Mesenchymal stem cell (in vitro differentiated cells and primary cell): ENCODE results near the gene SLC27A3.
A peak's percentile ranks its signal among the peaks of the same experiment; 100 is the strongest.
"Not testable (repeated sequence)": the region's sequence is repeated elsewhere in the genome, so short reads cannot be mapped to it uniquely, and the experiment has no call there.

Experiments used
- DNase-seq: peaks from one replicate; pipeline ENCODE4 v3.0.0-alpha.2; 2013
- H2AFZ ChIP-seq: one replicate; pipeline ENCODE4 v1.6.1; 2013; ENCODE audit warnings: low read depth, mild to moderate bottlenecking, control low read depth, inconsistent platforms, low read length, moderate library complexity
- H2AK5ac ChIP-seq: 2 replicates; pipeline ENCODE4 v1.6.1; 2013; ENCODE audit warnings: low read length, moderate library complexity, mild to moderate bottlenecking, inconsistent platforms; ENCODE audit not compliant: severe bottlenecking
- H2BK120ac ChIP-seq: one replicate; pipeline ENCODE4 v1.6.1; 2013; ENCODE audit warnings: low read depth, mild to moderate bottlenecking, inconsistent platforms, low read length, moderate library complexity
- H2BK12ac ChIP-seq, 2 experiments: one replicate each; pipeline ENCODE4 v1.6.1; 2013; ENCODE audit warnings: inconsistent platforms in 2 of 2, low read length in 2 of 2, mild to moderate bottlenecking in 2 of 2, moderate library complexity in 2 of 2, control low read depth in 1 of 2
- H2BK15ac ChIP-seq: one replicate; pipeline ENCODE4 v1.6.1; 2013; ENCODE audit warnings: mild to moderate bottlenecking, low read depth, inconsistent platforms; ENCODE audit not compliant: poor library complexity, severe bottlenecking
- H2BK5ac ChIP-seq: 2 replicates; pipeline ENCODE4 v1.6.1; 2013; ENCODE audit warnings: low read depth, mild to moderate bottlenecking, low read length, control low read depth, inconsistent platforms; ENCODE audit not compliant: poor library complexity, severe bottlenecking
- H3K14ac ChIP-seq, 2 experiments: one replicate each; pipeline ENCODE4 v1.6.1; 2013; ENCODE audit warnings: inconsistent platforms in 2 of 2, low read length in 2 of 2, control low read depth in 1 of 2, mild to moderate bottlenecking in 1 of 2, moderate library complexity in 1 of 2
- H3K18ac ChIP-seq, 2 experiments: one replicate each; pipeline ENCODE4 v1.6.1; 2013; ENCODE audit warnings: inconsistent platforms in 2 of 2, low read length in 2 of 2, control low read depth in 1 of 2, low read depth in 1 of 2, mild to moderate bottlenecking in 1 of 2
- H3K23ac ChIP-seq, 2 experiments: one replicate each; pipeline ENCODE4 v1.6.1; 2013; ENCODE audit warnings: inconsistent platforms in 2 of 2, low read length in 2 of 2, mild to moderate bottlenecking in 2 of 2, moderate library complexity in 2 of 2, control low read depth in 1 of 2
- H3K27ac ChIP-seq: 2 replicates; pipeline ENCODE4 v1.5.1; 2013; ENCODE audit warnings: mild to moderate bottlenecking, moderate library complexity, low read length, control low read depth, inconsistent platforms; ENCODE audit not compliant: poor library complexity, severe bottlenecking
- H3K27me3 ChIP-seq, 2 experiments: 2 replicates each; pipeline versions ENCODE4 v1.6.1 to v1.7.0; 2013; ENCODE audit warnings: low read length in 2 of 2, mild to moderate bottlenecking in 2 of 2, moderate library complexity in 2 of 2, control low read depth in 1 of 2, inconsistent platforms in 1 of 2; ENCODE audit not compliant: control insufficient read depth in 1 of 2, insufficient read depth in 1 of 2
- H3K36me3 ChIP-seq, 2 experiments: 2 replicates each; pipeline versions ENCODE4 v1.6.1 to v1.7.0; 2013; ENCODE audit warnings: low read length in 2 of 2, control low read depth in 1 of 2, inconsistent platforms in 1 of 2, low read depth in 1 of 2, mild to moderate bottlenecking in 1 of 2; ENCODE audit not compliant: insufficient read depth in 2 of 2, control insufficient read depth in 1 of 2
- H3K4ac ChIP-seq, 2 experiments: one replicate each; pipeline ENCODE4 v1.6.1; 2013; ENCODE audit warnings: inconsistent platforms in 2 of 2, low read length in 2 of 2, mild to moderate bottlenecking in 2 of 2, moderate library complexity in 2 of 2, control low read depth in 1 of 2, low read depth in 1 of 2
- H3K4me1 ChIP-seq: 2 replicates; pipeline ENCODE4 v1.6.1; 2013; ENCODE audit warnings: low read depth, low read length, control low read depth; ENCODE audit not compliant: control insufficient read depth, insufficient read depth
- H3K4me2 ChIP-seq: 2 replicates; pipeline ENCODE4 v1.6.1; 2013; ENCODE audit warnings: low read length, mild to moderate bottlenecking, inconsistent platforms; ENCODE audit not compliant: poor library complexity, severe bottlenecking
- H3K4me3 ChIP-seq, 2 experiments: 2 replicates each; pipeline versions ENCODE4 v1.5.1 to v1.7.0; 2013; ENCODE audit warnings: low read length in 2 of 2, mild to moderate bottlenecking in 2 of 2, control low read depth in 1 of 2, low read depth in 1 of 2; ENCODE audit not compliant: insufficient read depth in 1 of 2
- H3K79me1 ChIP-seq: replicated peaks from 2 replicates; pipeline ENCODE4 v1.6.1; 2013; ENCODE audit warnings: mild to moderate bottlenecking, control low read depth, low read length, inconsistent platforms; ENCODE audit not compliant: poor library complexity, severe bottlenecking
- H3K9ac ChIP-seq: 2 replicates; pipeline ENCODE4 v1.7.0; 2013; ENCODE audit warnings: mild to moderate bottlenecking, low read length, moderate library complexity
- H3K9me3 ChIP-seq: 2 replicates; pipeline ENCODE4 v1.7.0; 2013; ENCODE audit warnings: mild to moderate bottlenecking, low read length; ENCODE audit not compliant: control insufficient read depth
- H4K8ac ChIP-seq: one replicate; pipeline ENCODE4 v1.6.1; 2013; ENCODE audit warnings: inconsistent platforms, mild to moderate bottlenecking, low read length, moderate library complexity
- H4K91ac ChIP-seq: one replicate; pipeline ENCODE4 v1.6.1; 2013; ENCODE audit warnings: mild to moderate bottlenecking, low read length, inconsistent platforms
- WGBS: methylation state at CpG from one replicate; pipeline ENCODE4 v1.1.7; 2013; ENCODE audit warnings: mixed read lengths; 5-methylcytosine and 5-hydroxymethylcytosine counted together

Gene SLC27A3

DNA sequence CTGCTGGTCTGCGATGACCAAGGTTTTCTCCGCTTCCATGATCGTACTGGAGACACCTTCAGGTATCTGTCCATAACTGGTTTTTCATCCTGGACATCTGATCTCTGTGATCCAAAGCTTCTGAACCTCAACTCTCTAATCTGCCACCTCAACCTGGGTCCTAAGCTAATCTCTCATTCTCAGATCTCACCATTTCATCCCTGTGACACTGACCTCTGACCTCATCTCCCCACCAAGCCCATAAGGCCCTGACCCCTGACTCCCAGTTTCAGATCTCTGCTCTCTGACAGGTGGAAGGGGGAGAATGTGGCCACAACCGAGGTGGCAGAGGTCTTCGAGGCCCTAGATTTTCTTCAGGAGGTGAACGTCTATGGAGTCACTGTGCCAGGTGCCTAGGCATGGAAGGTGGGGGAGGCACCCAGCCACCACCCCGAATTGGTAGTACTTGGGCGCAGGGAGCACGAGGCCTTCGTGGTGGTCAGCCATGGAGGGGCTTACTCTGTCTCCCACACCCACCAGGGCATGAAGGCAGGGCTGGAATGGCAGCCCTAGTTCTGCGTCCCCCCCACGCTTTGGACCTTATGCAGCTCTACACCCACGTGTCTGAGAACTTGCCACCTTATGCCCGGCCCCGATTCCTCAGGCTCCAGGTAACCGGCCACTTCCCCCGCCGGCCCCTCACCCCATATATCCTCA lies 3.8 kb downstream of the SLC27A3 start:
- Histone ChIP-seq H3K79me1 (peaks cover 8% of the 10 kb centered on the region), H4K91ac (no peak overlapping the region)

DNA sequence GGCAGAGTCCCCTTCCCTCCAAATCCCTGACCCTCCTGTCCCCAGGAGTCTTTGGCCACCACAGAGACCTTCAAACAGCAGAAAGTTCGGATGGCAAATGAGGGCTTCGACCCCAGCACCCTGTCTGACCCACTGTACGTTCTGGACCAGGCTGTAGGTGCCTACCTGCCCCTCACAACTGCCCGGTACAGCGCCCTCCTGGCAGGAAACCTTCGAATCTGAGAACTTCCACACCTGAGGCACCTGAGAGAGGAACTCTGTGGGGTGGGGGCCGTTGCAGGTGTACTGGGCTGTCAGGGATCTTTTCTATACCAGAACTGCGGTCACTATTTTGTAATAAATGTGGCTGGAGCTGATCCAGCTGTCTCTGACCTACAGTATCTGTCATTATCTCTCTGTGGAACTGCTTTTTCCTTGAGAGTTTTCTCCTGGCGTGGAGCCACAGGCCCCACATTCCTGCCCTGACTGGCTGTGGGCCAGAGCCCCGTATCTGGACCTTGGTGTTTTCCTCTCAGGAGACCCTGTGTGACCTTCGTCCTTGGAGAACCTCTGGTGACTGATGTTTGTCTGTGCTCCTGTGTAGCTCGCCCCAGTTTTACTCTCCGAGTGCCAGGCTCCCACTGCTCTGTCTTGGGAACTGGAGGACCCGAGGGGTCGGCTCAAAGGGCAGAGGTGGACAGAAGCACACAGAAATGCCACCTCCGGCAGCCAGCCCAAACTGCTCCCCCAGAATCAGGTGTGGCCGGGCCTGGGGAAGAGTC lies 4.8 kb downstream of the SLC27A3 start:
- Histone ChIP-seq H3K4me3 (no peak overlapping the region), H3K9me3 (no peaks in the 10 kb centered on the region), H3K27ac (no peak overlapping the region), H3K36me3 (peaks cover 6 to 16% of the 10 kb centered on the region in 2 experiments), H2BK120ac (no peak overlapping the region), H3K27me3 (no peaks in the 10 kb centered on the region), H3K79me1 (peaks cover 8% of the 10 kb centered on the region), H4K91ac (no peak overlapping the region), H3K4me1 (peaks cover 20% of the 10 kb centered on the region), H3K14ac (no peak overlapping the region), H2BK5ac (no peak overlapping the region), H2AFZ (no peak overlapping the region), H3K18ac (no peak overlapping the region), H3K4me2 (no peak overlapping the region), H3K23ac (no peak overlapping the region), H2BK12ac (no peak overlapping the region), H2BK15ac (no peak overlapping the region), H3K9ac (no peak overlapping the region), H4K8ac (no peak overlapping the region), H2AK5ac (no peak overlapping the region), H3K4ac (no peak overlapping the region)
- DNase-seq: no peak
- WGBS: 85% methylated on average over 17 of the region's 17 CpGs

More for the DNA sequence above, 3.8 kb downstream of the SLC27A3 start:
- Histone ChIP-seq H3K9me3 (no peaks in the 10 kb centered on the region), H2AFZ (no peak overlapping the region), H3K36me3 (peaks cover 6 to 16% of the 10 kb centered on the region in 2 experiments), H3K27me3 (no peaks in the 10 kb centered on the region), H3K4me1 (peaks cover 23% of the 10 kb centered on the region), H3K27ac (no peak overlapping the region), H3K4me2 (no peak overlapping the region), H3K9ac (no peak overlapping the region), H2BK15ac (no peak overlapping the region), H3K4me3 (no peak overlapping the region), H2BK5ac (no peak overlapping the region), H2BK120ac (no peak overlapping the region), H2BK12ac (no peak overlapping the region), H3K23ac (no peak overlapping the region), H3K18ac (no peak overlapping the region), H3K4ac (no peak overlapping the region), H2AK5ac (no peak overlapping the region), H3K14ac (no peak overlapping the region), H4K8ac (no peak overlapping the region)
- 92% methylated on average over 17 of the region's 18 CpGs for WGBS
- DNase-seq: no peak

DNA sequence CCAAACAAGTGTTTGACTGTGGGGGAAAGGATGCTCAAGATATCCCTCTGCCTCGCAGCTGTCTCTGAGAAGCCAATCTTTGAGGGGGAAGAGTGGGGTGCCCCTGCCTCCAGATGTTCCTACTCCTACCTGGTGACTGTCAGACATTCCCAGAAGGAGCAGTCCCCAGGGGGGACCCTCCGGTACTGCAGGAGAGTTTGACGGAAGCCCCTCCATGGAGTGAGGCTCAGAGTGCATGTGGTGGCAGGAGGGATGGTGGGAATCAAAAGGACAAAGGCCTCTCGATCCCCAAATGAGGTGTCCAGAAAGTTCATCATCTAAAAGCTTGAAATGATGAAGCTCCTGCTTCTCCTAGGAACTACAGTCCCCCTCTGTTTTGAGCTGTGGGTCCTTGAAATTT lies 5.3 kb downstream of the SLC27A3 start:
- Histone ChIP-seq H3K4me3 (no peak overlapping the region), H3K27me3 (no peaks in the 10 kb centered on the region), H3K9me3 (no peaks in the 10 kb centered on the region), H3K23ac (no peak overlapping the region), H3K4ac (no peak overlapping the region), H3K36me3 (peaks cover 6 to 16% of the 10 kb centered on the region in 2 experiments), H4K91ac (no peak overlapping the region), H2BK12ac (no peak overlapping the region), H2BK5ac (no peak overlapping the region), H3K4me1 (peaks cover 15% of the 10 kb centered on the region), H3K18ac (no peak overlapping the region), H2AFZ (no peak overlapping the region), H3K14ac (no peak overlapping the region), H2AK5ac (no peak overlapping the region), H4K8ac (no peak overlapping the region), H3K79me1 (peaks cover 8% of the 10 kb centered on the region), H3K9ac (no peak overlapping the region), H2BK120ac (no peak overlapping the region), H3K27ac (no peak overlapping the region), H2BK15ac (no peak overlapping the region), H3K4me2 (no peak overlapping the region)
- WGBS: 89% methylated on average over 4 of the region's 4 CpGs
- DNase-seq: no peak

DNA sequence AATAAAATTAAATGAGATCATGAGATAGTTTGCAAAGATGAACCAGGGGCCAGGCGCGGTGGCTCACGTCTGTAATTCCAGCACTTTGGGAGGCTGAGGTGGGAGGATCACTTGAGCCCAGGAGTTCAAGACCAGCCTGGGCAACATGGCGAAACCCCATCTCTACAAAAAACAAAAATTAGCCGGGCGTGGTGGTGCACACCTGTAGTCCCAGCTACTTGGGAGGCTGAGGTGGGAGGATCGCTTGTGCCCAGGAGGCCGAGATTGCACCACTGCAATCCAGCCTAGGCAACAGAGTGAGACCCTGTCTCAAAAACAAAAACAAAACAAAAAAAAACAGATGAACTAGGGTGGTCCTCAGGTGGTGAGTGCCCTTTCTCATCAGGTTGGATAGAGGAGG lies 7.4 kb downstream of the SLC27A3 start:
- Histone ChIP-seq H3K4ac (peak overlapping the region; percentile 71 to 77), H4K8ac (peak overlapping the region; percentile 96), H3K18ac (peak overlapping the region; percentile 37 to 92), H2BK120ac (peak overlapping the region; percentile 68), H3K4me2 (peak overlapping the region; percentile 81), H4K91ac (peak overlapping the region; percentile 93), H3K9ac (peak overlapping the region; percentile 97), H2AK5ac (peak overlapping the region; percentile 97), H3K36me3 (peaks cover 6 to 16% of the 10 kb centered on the region in 2 experiments), H3K4me3 (peak overlapping the region in 1 of 2 experiments; percentile 84)
- not testable (repeated sequence) for H2AFZ ChIP-seq, H2BK12ac ChIP-seq, H3K23ac ChIP-seq, H3K9me3 ChIP-seq, DNase-seq, H2BK5ac ChIP-seq, H3K79me1 ChIP-seq, H3K27me3 ChIP-seq, H3K27ac ChIP-seq, H3K14ac ChIP-seq, H3K4me1 ChIP-seq, H2BK15ac ChIP-seq
- 97% methylated on average over 7 of the region's 8 CpGs for WGBS
